MM.1S (cell line): ENCODE results near the gene NCAPH2.

Experiments
- DNase-seq: peaks from one replicate; pipeline ENCODE4 v3.0.0-alpha.2; 2015
- H2AFZ ChIP-seq: fragments of 300-600 bp; sonication (generic); 2 replicates; pipeline ENCODE4 v1.6.0; 2016; ENCODE audit warnings: antibody characterized with exemption, low read length
- H3F3A ChIP-seq: fragments of 300-600 bp; sonication (generic); 2 replicates; pipeline ENCODE4 v1.6.1; 2016; ENCODE audit warnings: mild to moderate bottlenecking, antibody characterized with exemption, low read length, moderate library complexity, mixed read lengths; ENCODE audit not compliant: insufficient read depth
- H3K27ac ChIP-seq: fragments of 300-600 bp; sonication (generic); 2 replicates; pipeline ENCODE4 v1.5.1; 2016; ENCODE audit warnings: mild to moderate bottlenecking, low read length
- H3K27me3 ChIP-seq: fragments of 300-600 bp; sonication (generic); replicated peaks from 2 replicates; pipeline ENCODE4 v1.6.0; 2016; ENCODE audit warnings: low read length; ENCODE audit not compliant: insufficient read depth
- H3K36me3 ChIP-seq: fragments of 300-600 bp; sonication (generic); replicated peaks from 2 replicates; pipeline ENCODE4 v1.6.1; 2016; ENCODE audit warnings: mild to moderate bottlenecking, low read length, mixed read lengths; ENCODE audit not compliant: insufficient read depth
- H3K4me1 ChIP-seq: fragments of 300-600 bp; sonication (generic); 2 replicates; pipeline ENCODE4 v1.6.1; 2016; ENCODE audit warnings: low read length, mixed read lengths
- H3K4me2 ChIP-seq: fragments of 300-600 bp; sonication (generic); 2 replicates; pipeline ENCODE4 v1.6.0; 2016; ENCODE audit warnings: low read depth, low read length
- H3K4me3 ChIP-seq: fragments of 300-600 bp; sonication (generic); 2 replicates; pipeline ENCODE4 v1.5.1; 2016; ENCODE audit warnings: low read length, mixed read lengths
- H3K79me2 ChIP-seq: fragments of 300-600 bp; sonication (generic); 2 replicates; pipeline ENCODE4 v1.6.1; 2016; ENCODE audit warnings: mixed run types, low read length, mixed read lengths
- H3K9ac ChIP-seq: fragments of 300-600 bp; sonication (generic); 2 replicates; pipeline ENCODE4 v1.6.1; 2016; ENCODE audit warnings: low read length, mixed read lengths
- H3K9me2 ChIP-seq: fragments of 300-600 bp; sonication (generic); replicated peaks from 2 replicates; pipeline ENCODE4 v1.6.1; 2016; ENCODE audit warnings: mild to moderate bottlenecking, low read length, mixed read lengths; ENCODE audit not compliant: insufficient read depth
- H3K9me3 ChIP-seq: fragments of 300-600 bp; sonication (generic); replicated peaks from 2 replicates; pipeline ENCODE4 v1.6.1; 2016; ENCODE audit warnings: mild to moderate bottlenecking, low read length, mixed read lengths; ENCODE audit not compliant: insufficient read depth
- H4K20me1 ChIP-seq: fragments of 300-600 bp; sonication (generic); 2 replicates; pipeline ENCODE4 v1.6.1; 2016; ENCODE audit warnings: mild to moderate bottlenecking, low read length, moderate library complexity, mixed read lengths; ENCODE audit not compliant: insufficient read depth
- EZH2 ChIP-seq: fragments of 300-600 bp; sonication (generic); optimal IDR thresholded peaks from 2 replicates; pipeline ENCODE3; 2017; ENCODE audit warnings: low read depth, mild to moderate bottlenecking, antibody characterized with exemption, low read length, mixed read lengths
- EZH2phosphoT487 ChIP-seq: fragments of 300-600 bp; sonication (generic); IDR thresholded peaks from 2 replicates; pipeline ENCODE4 v1.6.1; 2018; ENCODE audit warnings: antibody characterized with exemption, low read length
- TF ChIP-seq, protein P1 (sequence below): fragments of 300-600 bp; sonication (generic); IDR thresholded peaks from 2 replicates; pipeline ENCODE4 v1.5.1; 2016; ENCODE audit warnings: antibody characterized with exemption, low read length, mixed read lengths

Gene NCAPH2

DNA sequence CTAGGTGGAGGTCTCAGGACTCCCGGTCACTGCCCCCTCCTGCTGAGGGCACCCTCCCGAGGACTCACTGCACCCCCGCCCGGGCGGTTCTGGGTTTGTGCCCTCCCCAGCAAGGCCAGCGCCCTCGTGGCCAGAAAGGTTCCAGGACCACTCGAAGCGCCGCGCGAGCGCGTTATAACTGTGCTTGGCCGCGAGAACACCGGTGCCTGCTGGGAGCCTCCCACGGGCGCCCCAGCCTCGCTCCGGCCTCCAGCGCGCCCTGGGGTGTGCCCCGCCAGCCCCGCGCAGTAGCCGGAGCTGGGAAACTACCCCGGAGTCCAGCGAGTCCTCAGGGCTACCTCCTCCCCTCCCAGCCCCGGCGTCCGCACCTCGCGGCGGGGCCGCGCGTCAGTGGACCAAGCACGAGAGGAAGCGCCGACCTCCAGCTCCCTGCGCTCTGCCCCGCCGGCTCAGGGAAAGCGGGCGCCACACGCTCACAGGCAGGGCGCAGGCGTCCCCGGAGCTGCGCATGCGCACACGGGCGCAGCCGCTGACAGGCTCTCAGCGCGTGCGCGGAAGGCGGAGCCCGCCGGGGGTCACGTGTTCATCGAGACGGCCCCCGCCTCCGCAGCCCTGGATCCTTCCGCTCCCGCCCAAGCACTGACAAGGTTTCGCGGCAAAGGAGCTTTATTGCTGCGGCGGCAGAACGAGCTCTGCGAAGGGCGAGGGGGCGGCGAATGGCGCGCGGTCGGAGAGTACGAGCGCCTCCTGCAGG is 17.3 kb downstream of the NCAPH2 start, which contains the start of gene SCO2:
TSS of gene SCO2 (minus strand) at position 495 of the 754 bp plus-strand sequence. CDS start 1,187 bp downstream, outside the sequence.
- peak within 1 kb of the TSS; percentile 54 for H2AFZ ChIP-seq
- H3K27me3 ChIP-seq = no peaks in the 10 kb centered on the region
- H3K27ac ChIP-seq = peak within 1 kb of the TSS; percentile 87
- TF ChIP-seq EZH2 = no peak
- TF ChIP-seq, protein P1, sequence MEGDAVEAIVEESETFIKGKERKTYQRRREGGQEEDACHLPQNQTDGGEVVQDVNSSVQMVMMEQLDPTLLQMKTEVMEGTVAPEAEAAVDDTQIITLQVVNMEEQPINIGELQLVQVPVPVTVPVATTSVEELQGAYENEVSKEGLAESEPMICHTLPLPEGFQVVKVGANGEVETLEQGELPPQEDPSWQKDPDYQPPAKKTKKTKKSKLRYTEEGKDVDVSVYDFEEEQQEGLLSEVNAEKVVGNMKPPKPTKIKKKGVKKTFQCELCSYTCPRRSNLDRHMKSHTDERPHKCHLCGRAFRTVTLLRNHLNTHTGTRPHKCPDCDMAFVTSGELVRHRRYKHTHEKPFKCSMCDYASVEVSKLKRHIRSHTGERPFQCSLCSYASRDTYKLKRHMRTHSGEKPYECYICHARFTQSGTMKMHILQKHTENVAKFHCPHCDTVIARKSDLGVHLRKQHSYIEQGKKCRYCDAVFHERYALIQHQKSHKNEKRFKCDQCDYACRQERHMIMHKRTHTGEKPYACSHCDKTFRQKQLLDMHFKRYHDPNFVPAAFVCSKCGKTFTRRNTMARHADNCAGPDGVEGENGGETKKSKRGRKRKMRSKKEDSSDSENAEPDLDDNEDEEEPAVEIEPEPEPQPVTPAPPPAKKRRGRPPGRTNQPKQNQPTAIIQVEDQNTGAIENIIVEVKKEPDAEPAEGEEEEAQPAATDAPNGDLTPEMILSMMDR = peak; percentile 42
- no peak for TF ChIP-seq EZH2phosphoT487
- no peaks in the 10 kb centered on the region for H3K9me2 ChIP-seq
- DNase-seq = peak; percentile 97
- H3K9me3 ChIP-seq = no peaks in the 10 kb centered on the region
- peaks cover 26% of the 10 kb centered on the region for H3F3A ChIP-seq
- H3K4me3 ChIP-seq = peak within 1 kb of the TSS; percentile 88
- H3K9ac ChIP-seq = peak within 1 kb of the TSS; percentile 92
- peaks cover 19% of the 10 kb centered on the region for H3K4me1 ChIP-seq
- no peaks in the 10 kb centered on the region for H4K20me1 ChIP-seq
- H3K4me2 ChIP-seq = peak within 1 kb of the TSS; percentile 91
- H3K36me3 ChIP-seq = no peaks in the 10 kb centered on the region
- peaks cover 39% of the 10 kb centered on the region for H3K79me2 ChIP-seq

DNA sequence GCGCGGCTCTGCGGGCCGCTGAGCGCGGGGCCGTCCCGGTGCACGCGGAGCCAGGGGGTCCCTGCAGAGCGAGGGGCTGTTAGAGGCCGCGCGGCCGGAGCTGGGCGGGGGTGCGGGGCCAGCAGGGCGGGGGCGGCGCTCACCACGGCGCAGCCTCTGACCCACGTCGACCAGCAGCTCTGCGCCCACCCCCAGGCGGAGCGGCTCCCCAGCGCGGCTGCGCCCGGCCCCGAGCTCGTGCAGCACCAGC is 17.8 kb downstream of the NCAPH2 start:
- H3K4me2 ChIP-seq = peak overlapping the region; percentile 91; the same call in 1 of the 2 replicates
- peak overlapping the region; percentile 92 for H3K9ac ChIP-seq
- no peaks in the 10 kb centered on the region for H3K9me3 ChIP-seq
- TF ChIP-seq EZH2 (no peak), EZH2phosphoT487 (no peak)
- TF ChIP-seq, protein P1 = no peak
- H3K79me2 ChIP-seq = peaks cover 39% of the 10 kb centered on the region
- no peaks in the 10 kb centered on the region for H3K9me2 ChIP-seq
- H3F3A ChIP-seq = peaks cover 26% of the 10 kb centered on the region
- no peaks in the 10 kb centered on the region for H4K20me1 ChIP-seq
- no peaks in the 10 kb centered on the region for H3K27me3 ChIP-seq
- H2AFZ ChIP-seq = peak overlapping the region; percentile 23; the same call in 1 of the 2 replicates
- no peaks in the 10 kb centered on the region for H3K36me3 ChIP-seq
- peak overlapping the region; percentile 88 for H3K4me3 ChIP-seq
- peaks cover 23% of the 10 kb centered on the region for H3K4me1 ChIP-seq
- no peak for DNase-seq
- peak overlapping the region; percentile 87 for H3K27ac ChIP-seq

DNA sequence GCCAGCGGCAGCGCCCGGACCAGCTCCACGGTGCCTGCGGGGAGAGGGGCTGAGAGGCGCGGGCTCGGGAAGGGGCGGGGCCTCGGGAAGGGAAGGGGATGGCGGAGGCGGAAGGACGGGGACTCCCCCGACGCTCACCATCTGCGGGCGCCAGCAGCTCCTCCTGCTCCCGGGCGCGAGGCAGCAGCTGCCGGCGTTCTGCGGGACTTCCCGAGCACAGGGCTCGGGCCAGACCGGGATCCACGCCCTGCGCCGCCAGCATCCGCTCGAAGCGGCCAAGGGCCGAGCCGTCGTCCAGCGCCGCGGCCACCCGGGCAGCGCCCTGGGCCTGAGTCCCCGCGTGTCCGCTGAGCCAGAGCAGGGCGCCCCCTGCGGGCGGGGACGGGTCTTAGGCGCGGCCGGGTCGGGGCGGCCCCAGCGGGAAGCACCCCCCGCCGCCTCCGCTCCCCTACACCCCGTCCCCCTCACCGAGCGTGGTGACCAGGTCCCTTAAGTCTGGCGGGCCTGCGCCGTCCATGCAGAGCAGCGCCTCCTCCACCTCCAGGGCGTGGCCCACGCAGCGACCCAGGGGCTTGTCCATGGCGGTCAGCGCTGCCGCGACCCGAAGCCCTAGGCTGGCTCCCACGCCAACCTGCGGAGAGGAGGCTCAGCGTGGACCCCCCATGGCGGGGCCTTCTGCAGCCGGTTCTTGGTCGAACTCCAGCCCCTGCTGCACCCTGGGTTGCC is 18.2 kb downstream of the NCAPH2 start:
- Histone ChIP-seq H3K36me3 (no peaks in the 10 kb centered on the region), H3K27ac (peak overlapping the region; percentile 87), H3K9me3 (no peaks in the 10 kb centered on the region), H3K79me2 (peaks cover 36% of the 10 kb centered on the region), H3K27me3 (peaks cover 4% of the 10 kb centered on the region; the same call in 1 of the 2 replicates), H3F3A (peaks cover 26% of the 10 kb centered on the region), H4K20me1 (no peaks in the 10 kb centered on the region), H3K9me2 (no peaks in the 10 kb centered on the region), H3K4me2 (peak overlapping the region; percentile 91), H3K4me1 (peaks cover 26% of the 10 kb centered on the region), H3K4me3 (peak overlapping the region; percentile 88), H3K9ac (peak overlapping the region; percentile 92), H2AFZ (peak overlapping the region; percentile 23; the same call in 1 of the 2 replicates)
- peak; percentile 80 for DNase-seq
- TF ChIP-seq, protein P1 = peak; percentile 71
- TF ChIP-seq EZH2 (no peak), EZH2phosphoT487 (no peak)
